ENCODE data around the gene TNFRSF18.

DNA sequence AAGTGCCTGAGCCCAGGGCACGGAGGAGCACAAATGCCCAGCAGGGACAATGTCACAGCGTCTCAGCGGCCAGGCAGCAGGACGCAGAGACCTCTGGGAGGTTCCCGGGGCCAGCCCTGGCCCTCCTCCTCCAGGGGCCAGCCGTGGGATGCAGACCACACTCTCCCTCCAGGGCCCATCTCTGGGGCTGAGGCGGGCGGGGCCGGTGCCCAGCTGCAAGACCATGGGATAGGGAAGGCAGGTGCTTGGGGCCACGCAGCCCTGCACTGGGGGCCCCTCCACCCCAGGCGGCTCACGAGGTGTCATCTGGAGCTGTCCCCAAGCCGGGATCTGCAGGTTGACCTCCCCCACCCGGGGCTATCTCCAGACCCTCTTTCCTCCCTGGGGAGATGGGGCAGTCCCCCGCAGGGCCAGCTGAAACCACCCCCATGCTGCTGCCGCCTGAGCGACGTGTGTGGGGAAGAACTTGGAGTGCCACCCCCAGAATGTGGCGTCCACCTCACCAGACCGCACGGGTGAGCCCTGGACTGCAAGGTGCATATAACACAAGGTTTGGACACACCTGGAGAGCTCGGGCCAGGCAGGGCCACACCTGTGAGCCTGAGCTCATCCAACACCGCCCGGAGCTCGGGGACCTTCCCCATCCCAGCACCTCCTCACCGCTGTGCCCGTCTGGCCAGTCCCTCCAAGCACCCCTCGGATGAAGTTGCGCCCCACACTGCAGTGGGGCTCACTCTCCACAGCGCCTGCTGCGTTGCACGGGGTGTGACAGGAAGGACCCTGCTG is 36.8 kb downstream of the TNFRSF18 start:
- TF ChIP-seq NR2F1 (conservative IDR thresholded peaks at IDR 0.05) (no peak), EZH2 (IDR thresholded peaks at IDR 0.05; ENCODE audit: borderline replicate concordance, control insufficient read depth, low read depth, low read length) (no peak), CREB1 (IDR thresholded peaks at IDR 0.05; ENCODE audit: low read depth) (no peak), TCF3 (IDR thresholded peaks at IDR 0.05; ENCODE audit: borderline replicate concordance, insufficient read depth, low read depth, low read length) (no peak), EP300 (IDR thresholded peaks at IDR 0.05; ENCODE audit: borderline replicate concordance in 1 of 2, control insufficient read depth in 1 of 2, low read depth in 2 of 2, low read length in 2 of 2) (no peak), SUPT20H (IDR thresholded peaks at IDR 0.05; ENCODE audit: borderline replicate concordance, control insufficient read depth, low read depth, low read length) (no peak), TBL1XR1 (IDR thresholded peaks at IDR 0.05; ENCODE audit: low read depth, low read length) (no peak), HSF1 (IDR thresholded peaks at IDR 0.05; ENCODE audit: low read depth, low read length) (no peak), PAX5 (IDR thresholded peaks at IDR 0.05; ENCODE audit: borderline replicate concordance, low read depth, low read length) (no peak), ZNF384 (IDR thresholded peaks at IDR 0.05; ENCODE audit: borderline replicate concordance, low read depth, low read length) (no peak), KLF5 (IDR thresholded peaks at IDR 0.05; ENCODE audit: partially characterized antibody) (no peak)
- TF ChIP-seq, protein P1, sequence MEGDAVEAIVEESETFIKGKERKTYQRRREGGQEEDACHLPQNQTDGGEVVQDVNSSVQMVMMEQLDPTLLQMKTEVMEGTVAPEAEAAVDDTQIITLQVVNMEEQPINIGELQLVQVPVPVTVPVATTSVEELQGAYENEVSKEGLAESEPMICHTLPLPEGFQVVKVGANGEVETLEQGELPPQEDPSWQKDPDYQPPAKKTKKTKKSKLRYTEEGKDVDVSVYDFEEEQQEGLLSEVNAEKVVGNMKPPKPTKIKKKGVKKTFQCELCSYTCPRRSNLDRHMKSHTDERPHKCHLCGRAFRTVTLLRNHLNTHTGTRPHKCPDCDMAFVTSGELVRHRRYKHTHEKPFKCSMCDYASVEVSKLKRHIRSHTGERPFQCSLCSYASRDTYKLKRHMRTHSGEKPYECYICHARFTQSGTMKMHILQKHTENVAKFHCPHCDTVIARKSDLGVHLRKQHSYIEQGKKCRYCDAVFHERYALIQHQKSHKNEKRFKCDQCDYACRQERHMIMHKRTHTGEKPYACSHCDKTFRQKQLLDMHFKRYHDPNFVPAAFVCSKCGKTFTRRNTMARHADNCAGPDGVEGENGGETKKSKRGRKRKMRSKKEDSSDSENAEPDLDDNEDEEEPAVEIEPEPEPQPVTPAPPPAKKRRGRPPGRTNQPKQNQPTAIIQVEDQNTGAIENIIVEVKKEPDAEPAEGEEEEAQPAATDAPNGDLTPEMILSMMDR (IDR thresholded peaks at IDR 0.05 in 2 of 3, conservative IDR thresholded peaks at IDR 0.05 in 1 of 3; ENCODE audit: control insufficient read depth in 2 of 3, extremely low read depth in 1 of 3, insufficient read depth in 1 of 3, low read depth in 3 of 3, low read length in 3 of 3), result no peak
